Measurements from ENCODE around the gene SLC8A3.

Gene SLC8A3

DNA sequence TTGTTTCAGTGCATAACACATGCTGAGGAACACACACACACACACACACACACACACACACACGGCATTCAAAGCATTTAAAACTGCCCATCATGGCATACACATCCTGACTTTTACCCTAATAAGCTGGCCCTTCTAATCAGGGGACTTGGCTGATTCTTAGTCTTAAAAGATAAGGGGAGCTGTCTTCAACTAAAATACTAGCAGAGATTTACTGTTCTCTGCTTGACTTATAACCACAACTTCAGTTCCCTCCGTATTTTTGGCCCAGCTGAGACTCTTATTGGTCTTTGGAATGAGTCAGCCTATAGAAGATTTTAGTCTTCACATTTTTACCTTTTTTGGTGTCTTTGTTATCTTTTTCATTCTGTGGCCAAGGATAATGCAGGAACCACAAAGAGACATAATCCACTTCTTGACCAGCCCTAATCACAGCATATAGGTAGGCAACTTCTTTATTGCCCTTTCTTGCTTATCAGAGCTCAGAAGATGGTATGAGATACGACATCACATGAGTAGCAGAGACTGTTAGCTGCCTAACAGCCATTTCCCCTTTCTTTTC is 25.1 kb upstream of the SLC8A3 start:
- Histone ChIP-seq H3K36me3 (ENCODE audit: insufficient read depth, low read length) (no peaks in the 10 kb centered on the region), H3K9me2 (ENCODE audit: low read depth, low read length) (no peaks in the 10 kb centered on the region), H3K9ac (ENCODE audit: low read length) (no peak overlapping the region), H3K4me3 (ENCODE audit: low read depth, low read length, poor library complexity, severe bottlenecking) (no peak overlapping the region), H2AFZ (ENCODE audit: low read length) (no peak overlapping the region), H3K4me2 (ENCODE audit: low read length) (no peak overlapping the region), H3K9me3 (ENCODE audit: low read length) (no peaks in the 10 kb centered on the region), H3F3A (ENCODE audit: insufficient read depth, low read length) (no peaks in the 10 kb centered on the region), H3K27me3 (ENCODE audit: insufficient read depth, low read length) (no peaks in the 10 kb centered on the region), H3K27ac (ENCODE audit: low read depth, low read length, poor library complexity, severe bottlenecking) (no peak overlapping the region), H3K4me1 (ENCODE audit: insufficient read depth, low read length, severe bottlenecking) (no peaks in the 10 kb centered on the region), H3K79me2 (ENCODE audit: insufficient read depth, low read length) (no peaks in the 10 kb centered on the region), H4K20me1 (ENCODE audit: insufficient read depth, low read length) (no peaks in the 10 kb centered on the region)
- no peak for TF ChIP-seq EZH2 (IDR thresholded peaks at IDR 0.05; ENCODE audit: borderline replicate concordance, low read length)
- TF ChIP-seq, protein P1, sequence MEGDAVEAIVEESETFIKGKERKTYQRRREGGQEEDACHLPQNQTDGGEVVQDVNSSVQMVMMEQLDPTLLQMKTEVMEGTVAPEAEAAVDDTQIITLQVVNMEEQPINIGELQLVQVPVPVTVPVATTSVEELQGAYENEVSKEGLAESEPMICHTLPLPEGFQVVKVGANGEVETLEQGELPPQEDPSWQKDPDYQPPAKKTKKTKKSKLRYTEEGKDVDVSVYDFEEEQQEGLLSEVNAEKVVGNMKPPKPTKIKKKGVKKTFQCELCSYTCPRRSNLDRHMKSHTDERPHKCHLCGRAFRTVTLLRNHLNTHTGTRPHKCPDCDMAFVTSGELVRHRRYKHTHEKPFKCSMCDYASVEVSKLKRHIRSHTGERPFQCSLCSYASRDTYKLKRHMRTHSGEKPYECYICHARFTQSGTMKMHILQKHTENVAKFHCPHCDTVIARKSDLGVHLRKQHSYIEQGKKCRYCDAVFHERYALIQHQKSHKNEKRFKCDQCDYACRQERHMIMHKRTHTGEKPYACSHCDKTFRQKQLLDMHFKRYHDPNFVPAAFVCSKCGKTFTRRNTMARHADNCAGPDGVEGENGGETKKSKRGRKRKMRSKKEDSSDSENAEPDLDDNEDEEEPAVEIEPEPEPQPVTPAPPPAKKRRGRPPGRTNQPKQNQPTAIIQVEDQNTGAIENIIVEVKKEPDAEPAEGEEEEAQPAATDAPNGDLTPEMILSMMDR (IDR thresholded peaks at IDR 0.05; ENCODE audit: low read length): no peak

DNA sequence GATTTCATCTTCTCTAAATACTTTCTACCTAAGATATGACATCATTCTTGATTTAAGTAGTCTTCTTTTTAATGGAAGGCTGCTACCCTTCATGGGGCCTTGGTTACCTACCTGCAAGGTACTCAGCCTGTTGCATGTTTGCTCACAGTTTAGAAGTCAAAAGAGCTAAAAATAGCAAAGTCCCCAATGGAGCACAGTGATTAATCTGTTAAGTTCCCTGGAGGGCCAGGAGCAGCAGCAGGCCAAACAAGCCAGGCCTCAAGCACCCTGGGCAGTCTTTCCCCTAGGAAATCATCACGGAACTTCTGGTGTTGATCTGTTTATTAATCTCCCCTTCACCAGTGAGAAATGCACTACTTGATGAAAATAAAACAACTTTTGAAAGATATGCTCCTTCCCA is 24.0 kb upstream of the SLC8A3 start:
- Histone ChIP-seq H3K4me2 (ENCODE audit: low read length) (no peak overlapping the region), H3K9me2 (ENCODE audit: low read depth, low read length) (no peaks in the 10 kb centered on the region), H3K4me3 (ENCODE audit: low read depth, low read length, poor library complexity, severe bottlenecking) (no peak overlapping the region), H3F3A (ENCODE audit: insufficient read depth, low read length) (no peaks in the 10 kb centered on the region), H3K36me3 (ENCODE audit: insufficient read depth, low read length) (no peaks in the 10 kb centered on the region), H3K79me2 (ENCODE audit: insufficient read depth, low read length) (no peaks in the 10 kb centered on the region), H3K27ac (ENCODE audit: low read depth, low read length, poor library complexity, severe bottlenecking) (no peak overlapping the region), H2AFZ (ENCODE audit: low read length) (no peak overlapping the region), H4K20me1 (ENCODE audit: insufficient read depth, low read length) (no peaks in the 10 kb centered on the region), H3K4me1 (ENCODE audit: insufficient read depth, low read length, severe bottlenecking) (no peaks in the 10 kb centered on the region), H3K9me3 (ENCODE audit: low read length) (no peaks in the 10 kb centered on the region), H3K27me3 (ENCODE audit: insufficient read depth, low read length) (no peaks in the 10 kb centered on the region), H3K9ac (ENCODE audit: low read length) (no peak overlapping the region)
- no peak for TF ChIP-seq EZH2 (IDR thresholded peaks at IDR 0.05; ENCODE audit: borderline replicate concordance, low read length)
- TF ChIP-seq, protein P1 (IDR thresholded peaks at IDR 0.05; ENCODE audit: low read length): no peak

DNA sequence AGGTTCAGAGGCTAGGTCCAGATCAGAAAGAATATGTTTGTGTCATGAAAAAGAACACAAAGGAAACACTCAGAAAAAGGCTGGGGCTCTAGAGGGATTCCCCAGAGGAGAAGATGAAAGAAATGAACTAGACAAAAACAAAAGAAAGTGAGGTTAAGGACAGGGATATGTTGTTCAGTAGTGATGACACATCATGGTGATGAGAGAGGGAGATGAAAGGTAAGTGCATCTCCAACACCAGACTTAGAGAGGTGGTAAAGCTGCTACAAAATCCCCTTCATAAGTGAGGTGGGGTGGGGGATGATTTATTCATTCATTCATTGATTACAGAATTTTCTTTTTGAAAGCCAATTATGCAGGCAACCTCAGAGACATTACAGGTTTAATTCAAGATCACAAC is 19.6 kb upstream of the SLC8A3 start:
- Histone ChIP-seq H3K9me2 (ENCODE audit: low read depth, low read length) (no peaks in the 10 kb centered on the region), H3K4me3 (ENCODE audit: low read depth, low read length, poor library complexity, severe bottlenecking) (no peak overlapping the region), H4K20me1 (ENCODE audit: insufficient read depth, low read length) (no peaks in the 10 kb centered on the region), H3K9ac (ENCODE audit: low read length) (no peak overlapping the region), H3F3A (ENCODE audit: insufficient read depth, low read length) (no peaks in the 10 kb centered on the region), H3K9me3 (ENCODE audit: low read length) (no peaks in the 10 kb centered on the region), H3K4me2 (ENCODE audit: low read length) (no peak overlapping the region), H3K4me1 (ENCODE audit: insufficient read depth, low read length, severe bottlenecking) (no peaks in the 10 kb centered on the region), H3K27me3 (ENCODE audit: insufficient read depth, low read length) (no peaks in the 10 kb centered on the region; the same call in 1 of the 2 replicates), H3K36me3 (ENCODE audit: insufficient read depth, low read length) (no peaks in the 10 kb centered on the region), H3K79me2 (ENCODE audit: insufficient read depth, low read length) (no peaks in the 10 kb centered on the region), H3K27ac (ENCODE audit: low read depth, low read length, poor library complexity, severe bottlenecking) (no peak overlapping the region), H2AFZ (ENCODE audit: low read length) (no peak overlapping the region)
- TF ChIP-seq, protein P1 (IDR thresholded peaks at IDR 0.05; ENCODE audit: low read length): no peak
- TF ChIP-seq EZH2 (IDR thresholded peaks at IDR 0.05; ENCODE audit: borderline replicate concordance, low read length): no peak
